Transverse colon (tissue), 4 donors: Measurements from ENCODE around the gene BABAM1. TPM values are rescaled to one million over a fixed set of nuclear protein-coding genes. Genes with fewer than 3 reads are reported as not detected.

Experiments
- DNase-seq: peaks from one replicate; pipeline ENCODE4 v3.0.0-alpha.2; 2019
- H3K27ac ChIP-seq, 4 donors: fragments of 200-600 bp; sonication (generic); 2 replicates each; pipeline ENCODE4 v1.5.1; 2016 to 2018; ENCODE audit warnings: inconsistent platforms in 4 of 4
- H3K27me3 ChIP-seq: fragments of 200-600 bp; sonication (generic); 2 replicates; pipeline ENCODE4 v1.5.1; 2017; ENCODE audit warnings: inconsistent platforms
- H3K36me3 ChIP-seq, 4 donors: fragments of 200-600 bp; sonication (generic); 2 replicates each; pipeline ENCODE4 v1.5.1; 2017 to 2019; ENCODE audit warnings: inconsistent platforms in 4 of 4
- H3K4me1 ChIP-seq, 4 donors: fragments of 200-600 bp; sonication (generic); 2 replicates each; pipeline ENCODE4 v1.5.1; 2017 to 2020; ENCODE audit warnings: inconsistent platforms in 4 of 4
- H3K4me3 ChIP-seq, 4 donors: fragments of 200-600 bp; sonication (generic); 1 replicate in 1 of 4; 2 replicates in 3 of 4; pipeline versions ENCODE4 v1.5.1 to v1.6.1; 2017 to 2019; ENCODE audit warnings: inconsistent platforms in 4 of 4
- H3K9me3 ChIP-seq, 2 donors: fragments of 200-600 bp; sonication (generic); 2 replicates each; pipeline ENCODE4 v1.5.1; 2017 to 2019; ENCODE audit warnings: inconsistent platforms in 2 of 2
- CTCF ChIP-seq, 5 experiments: fragments of 200-600 bp in 3 of 5; fragments of 450-650 bp in 2 of 5; sonication (generic) in 3 of 5; IDR thresholded peaks; 1 replicate in 2 of 5; 2 replicates in 3 of 5; pipeline ENCODE4 v1.5.1; 2016 to 2017; ENCODE audit warnings: antibody characterized with exemption in 5 of 5, inconsistent platforms in 3 of 5, mild to moderate bottlenecking in 2 of 5, moderate library complexity in 1 of 5
- EP300 ChIP-seq: sonication (generic); formaldehyde crosslinking; IDR thresholded peaks from one replicate; pipeline ENCODE4 v1.6.1; 2017; ENCODE audit warnings: antibody characterized with exemption, low read depth
- POLR2A ChIP-seq: fragments of 450-650 bp; IDR thresholded peaks from one replicate; pipeline ENCODE4 v1.6.1; 2016; ENCODE audit warnings: antibody characterized with exemption, mild to moderate bottlenecking, moderate library complexity
- POLR2AphosphoS5 ChIP-seq, 3 donors: sonication (generic); formaldehyde crosslinking; IDR thresholded peaks; one replicate each; pipeline ENCODE4 v1.6.1; 2016; ENCODE audit warnings: antibody characterized with exemption in 3 of 3
- WGBS, 2 donors: methylation state at CpG; one replicate each; pipeline ENCODE4 v1.1.5; 2018; ENCODE audit warnings: low coverage in 1 of 2; 5-methylcytosine and 5-hydroxymethylcytosine counted together
- in situ Hi-C, 4 donors: fragments of 200-750 bp; cut with MboI; loops; one replicate each; pipeline versions ENCODE4 v1.15.0 to v1.15.1; 2017; ENCODE audit warnings: low sequenced_read_pairs in 3 of 4, low pct_ligation_motif_present in 1 of 4, low pct_unique_long_range_greater_than_20kb in 1 of 4
- intact Hi-C: fragments of 100-400 bp; cut with DNase I; formaldehyde crosslinking; loops from one replicate; pipeline ENCODE4 v1.15.1; 2023; ENCODE audit warnings: low total_unique reads
- total RNA-seq, 4 donors: library from RNA; depleted of rRNA; stranded (reverse); fragments of >200 nt; gene quantifications; one replicate each; pipeline ENCODE4 v1.1.0, GENCODE V29; 2016

Gene BABAM1
- total RNA-seq, 4 donors from 2014 or later = 56.2 to 364 (median 80.2) TPM

GRCh38 chr19:17327654-17328516 is 60.6 kb downstream of the BABAM1 start:
- H3K4me1 ChIP-seq = peaks cover 13 to 28% (median 22%) of the 10 kb centered on the region in 4 donors
- TF ChIP-seq CTCF (IDR thresholded peaks at IDR 0.05) = peak; percentile 28 to 82 (median 47)
- peak; percentile 60 for TF ChIP-seq POLR2A
- TF ChIP-seq EP300 = no peak
- TF ChIP-seq POLR2AphosphoS5 (IDR thresholded peaks at IDR 0.05) = peak in 2 of 3 donors; percentile 44 to 52
- H3K27me3 ChIP-seq = peaks cover 21% of the 10 kb centered on the region
- peak; percentile 89 for DNase-seq
- H3K4me3 ChIP-seq = peak overlapping the region; percentile 29 to 54 (median 40)
- peak overlapping the region; percentile 72 to 84 (median 78) for H3K27ac ChIP-seq
- no peaks in the 10 kb centered on the region for H3K9me3 ChIP-seq
- 25% methylated on average over 54 of the region's 64 CpGs; no CpG with 5 or more reads in 1 of the 2 donors for WGBS, 2 donors
- intact Hi-C loops = no loop called here
- in situ Hi-C loops = no loop called here
- no peaks in the 10 kb centered on the region for H3K36me3 ChIP-seq

Other genes starting within 250 kb of the BABAM1 start
- gene CPAMD8, start 240.6 kb upstream of the BABAM1 start, total RNA-seq = 10 to 100 TPM in 2 of 4 donors, 1 to 10 TPM in 2; 1.4 to 20.9 (median 7.7) TPM
- gene HAUS8, start 192.0 kb upstream of the BABAM1 start, total RNA-seq = 10 to 100 TPM in 2 of 4 donors, 1 to 10 TPM in 2; 4.4 to 13.8 (median 10.3) TPM
- 100 to 1,000 TPM; 102 to 246 (median 151) TPM for gene MYO9B, start 191.7 kb upstream of the BABAM1 start, total RNA-seq
- gene USE1, start 52.1 kb upstream of the BABAM1 start, total RNA-seq = 10 to 100 TPM; 18.3 to 30.7 (median 24.5) TPM
- gene OCEL1, start 41.2 kb upstream of the BABAM1 start, total RNA-seq = 10 to 100 TPM in 3 of 4 donors, 1 to 10 TPM in 1; 4.8 to 42.6 (median 29.9) TPM
- 100 to 1,000 TPM; 156 to 362 (median 206) TPM for gene NR2F6, start 21.5 kb upstream of the BABAM1 start, total RNA-seq
- gene USHBP1, start 2.7 kb upstream of the BABAM1 start, total RNA-seq = 1 to 10 TPM in 1 of 4 donors, under 1 TPM in 2, not detected in 1; 0.79 to 1.2 (median 0.96) TPM
- gene ANKLE1, start 14.5 kb downstream of the BABAM1 start, total RNA-seq = under 1 TPM in 2 of 4 donors, not detected in 2; 0.20 to 0.48 TPM
- 10 to 100 TPM in 1 of 4 donors, 1 to 10 TPM in 3; 6.0 to 14.1 (median 9.1) TPM for gene ABHD8, start 36.0 kb downstream of the BABAM1 start, total RNA-seq
- 100 to 1,000 TPM; 243 to 390 (median 272) TPM for gene MRPL34, start 38.4 kb downstream of the BABAM1 start, total RNA-seq
- 10 to 100 TPM; 20.6 to 98.1 (median 22.0) TPM for gene DDA1, start 42.1 kb downstream of the BABAM1 start, total RNA-seq
- 10 to 100 TPM in 2 of 4 donors, 1 to 10 TPM in 2; 6.7 to 73.0 (median 10.3) TPM for gene ANO8, start 67.4 kb downstream of the BABAM1 start, total RNA-seq
- gene GTPBP3, start 70.1 kb downstream of the BABAM1 start, total RNA-seq = 100 to 1,000 TPM in 1 of 4 donors, 10 to 100 TPM in 3; 24.7 to 206 (median 30.5) TPM
- 10 to 100 TPM in 3 of 4 donors, 1 to 10 TPM in 1; 3.0 to 37.0 (median 19.2) TPM for gene PLVAP, start 109.9 kb downstream of the BABAM1 start, total RNA-seq
- not detected for gene CCDC194, start 126.8 kb downstream of the BABAM1 start, total RNA-seq
- gene BST2, start 138.2 kb downstream of the BABAM1 start, total RNA-seq = 10 to 100 TPM in 3 of 4 donors, 1 to 10 TPM in 1; 5.6 to 39.2 (median 19.9) TPM
- 10 to 100 TPM; 22.9 to 84.2 (median 83.1) TPM for gene MVB12A, start 152.6 kb downstream of the BABAM1 start, total RNA-seq
- under 1 TPM in 1 of 4 donors, not detected in 3; 0.48 TPM for gene TMEM221, start 181.2 kb downstream of the BABAM1 start, total RNA-seq
- not detected for gene NXNL1, start 193.5 kb downstream of the BABAM1 start, total RNA-seq
- 10 to 100 TPM in 1 of 4 donors, 1 to 10 TPM in 3; 4.0 to 11.1 (median 7.0) TPM for gene SLC27A1, start 203.1 kb downstream of the BABAM1 start, total RNA-seq
- gene PGLS, start 244.2 kb downstream of the BABAM1 start, total RNA-seq = 100 to 1,000 TPM in 3 of 4 donors, 10 to 100 TPM in 1; 90.4 to 146 (median 117) TPM